CD4-positive, alpha-beta T cell treated with Interferon gamma for 1 hour (primary cell): ENCODE data around the gene CRYGN.

ENCODE experiments used
- DNase-seq: peaks from one replicate; pipeline ENCODE4 v3.0.0-alpha.2; 2020

Gene CRYGN

GRCh38 chr7:151439855-151440798, at the start of gene CRYGN:
CRYGN (minus strand) TSS chr7:151440141; CDS start chr7:151439917, 224 bp downstream.
- DNase-seq: no peak

GRCh38 chr7:151489498-151489897, 49.6 kb upstream of the CRYGN start:
- DNase-seq: no peak

- DNase-seq: no peak
Measured at GRCh38 chr7:151488096-151488495, 48.2 kb upstream of the CRYGN start.

- no peak for DNase-seq
Measured at GRCh38 chr7:151487228-151487627, 47.3 kb upstream of the CRYGN start.

- DNase-seq: no peak
Measured at GRCh38 chr7:151486074-151486473, 46.1 kb upstream of the CRYGN start.

- peak; percentile 15 for DNase-seq
Measured at GRCh38 chr7:151484971-151485707, 45.2 kb upstream of the CRYGN start.

- DNase-seq: no peak
Measured at GRCh38 chr7:151483711-151483983, 43.7 kb upstream of the CRYGN start.

GRCh38 chr7:151482883-151483710, 43.2 kb upstream of the CRYGN start:
- no peak for DNase-seq

GRCh38 chr7:151481650-151482505, 41.9 kb upstream of the CRYGN start:
- DNase-seq: no peak

- DNase-seq: no peak
Measured at GRCh38 chr7:151477867-151478266, 37.9 kb upstream of the CRYGN start.

- no peak for DNase-seq
Measured at GRCh38 chr7:151472644-151473380, 32.9 kb upstream of the CRYGN start.

- DNase-seq: no peak
Measured at GRCh38 chr7:151470711-151471110, 30.8 kb upstream of the CRYGN start.

- DNase-seq: no peak
Measured at GRCh38 chr7:151469281-151469680, 29.3 kb upstream of the CRYGN start.

GRCh38 chr7:151468217-151469018, 28.5 kb upstream of the CRYGN start:
- DNase-seq: no peak

- DNase-seq: no peak
Measured at GRCh38 chr7:151465169-151465568, 25.2 kb upstream of the CRYGN start.

- DNase-seq: no peak
Measured at GRCh38 chr7:151462306-151462779, 22.4 kb upstream of the CRYGN start.

GRCh38 chr7:151461942-151462230, 21.9 kb upstream of the CRYGN start:
- DNase-seq: no peak

- DNase-seq: no peak
Measured at GRCh38 chr7:151461096-151461941, 21.4 kb upstream of the CRYGN start.

- DNase-seq: no peak
Measured at GRCh38 chr7:151460474-151460855, 20.5 kb upstream of the CRYGN start.
